Activated CD8-positive, alpha-beta memory T cell treated with anti-CD3 and anti-CD28 coated beads for 36 hours (primary cell): Measurements from ENCODE around the gene GAB4. TPM values are rescaled to one million over a fixed set of nuclear protein-coding genes. Genes with fewer than 3 reads are reported as not detected.
"Not testable (repeated sequence)": the region's sequence is repeated elsewhere in the genome, so short reads cannot be mapped to it uniquely, and the experiment has no call there.

Experiments used
- CTCF ChIA-PET: fragments of 350-600 bp; sonication (Branson Sonifier 250); formaldehyde crosslinking; loops from one replicate; lab custom pipeline; 2021; ENCODE audit warnings: antibody characterized with exemption; lab: Charles Lee
- POLR2A ChIA-PET: fragments of 350-600 bp; sonication (Branson Sonifier 250); formaldehyde crosslinking; loops from one replicate; lab custom pipeline; 2021; ENCODE audit warnings: antibody characterized with exemption; lab: Charles Lee
- total RNA-seq, 2 experiments: library from RNA; stranded (reverse); gene quantifications; one replicate each; pipeline ENCODE4 v1.2.3, GENCODE V29; 2021

Gene GAB4
- total RNA-seq, 2 experiments from 2014 or later: not detected

GRCh38 chr22:16925407-16925966 is 82.5 kb downstream of the GAB4 start:
- POLR2A ChIA-PET: no interaction called here
- CTCF ChIA-PET: no interaction called here

GRCh38 chr22:16922706-16923105 is 85.3 kb downstream of the GAB4 start:
- POLR2A ChIA-PET: no interaction called here
- CTCF ChIA-PET: no interaction called here

DNA sequence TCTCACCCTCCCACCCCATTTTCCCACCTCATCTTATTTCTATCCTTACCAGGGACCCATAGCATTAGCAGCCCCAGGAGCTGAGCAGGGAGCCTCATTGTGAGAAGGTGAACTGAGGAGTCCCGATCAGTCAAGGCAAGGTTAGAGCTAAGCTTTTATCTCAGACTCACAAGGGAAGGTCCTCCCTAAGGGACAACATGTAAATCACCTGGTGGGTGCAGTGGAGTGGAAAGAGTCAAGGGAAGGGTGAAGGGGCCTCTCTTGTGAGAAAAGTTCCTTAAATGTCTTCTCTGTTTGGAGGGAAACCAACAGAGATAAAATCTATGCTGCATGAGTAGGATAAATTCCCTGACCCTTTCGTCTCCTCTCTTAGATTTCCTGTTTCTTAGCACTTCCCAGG is 85.9 kb downstream of the GAB4 start:
- ChIA-PET CTCF (no interaction called here), POLR2A (no interaction called here)

DNA sequence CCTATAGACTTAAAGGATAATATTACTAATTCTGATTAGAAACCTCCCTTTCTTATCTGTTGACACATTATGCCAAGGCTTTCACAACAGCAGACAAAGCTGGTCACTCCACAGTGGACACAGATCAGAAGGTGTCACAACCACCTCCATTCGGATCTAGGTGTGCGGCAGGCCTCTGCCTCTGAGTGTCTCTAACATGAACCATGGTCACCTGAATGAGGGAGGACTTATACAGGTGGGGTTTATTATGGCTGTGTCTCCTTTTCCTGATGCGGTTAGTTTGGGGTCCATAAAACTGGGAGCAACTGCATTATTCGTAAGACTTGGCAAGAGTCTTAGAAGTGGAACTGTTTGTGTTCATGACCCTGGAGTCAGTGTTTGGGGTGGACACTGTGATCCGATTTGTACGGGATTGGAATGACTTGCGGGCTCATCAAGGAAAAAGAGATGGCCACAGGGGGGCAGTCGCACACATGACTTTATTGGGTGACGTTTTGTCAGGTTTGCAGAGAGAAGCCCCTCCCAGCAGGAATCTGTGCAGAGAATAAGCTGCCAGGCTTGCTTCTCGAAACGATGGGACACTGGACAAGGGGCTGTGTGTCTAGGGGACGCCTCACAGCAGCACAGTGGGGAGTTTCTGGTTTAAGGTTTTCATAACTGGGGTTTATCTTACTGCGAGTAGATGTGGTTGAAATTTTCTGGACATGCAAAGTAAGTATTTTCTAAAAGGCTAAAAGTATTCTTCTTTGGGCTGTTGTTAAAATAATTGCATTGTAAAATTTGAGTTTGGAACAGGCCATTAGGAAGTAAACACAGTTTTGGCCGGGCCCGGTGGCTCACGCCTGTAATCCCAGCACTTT is 90.6 kb downstream of the GAB4 start:
- ChIA-PET CTCF (interaction anchor here (1.0 to 1.6 kb wide), 2 partner anchors 10 to 141 kb away, joined by 3 to 7 read pairs; no protein-coding TSS in a partner anchor), POLR2A (no interaction called here)

DNA sequence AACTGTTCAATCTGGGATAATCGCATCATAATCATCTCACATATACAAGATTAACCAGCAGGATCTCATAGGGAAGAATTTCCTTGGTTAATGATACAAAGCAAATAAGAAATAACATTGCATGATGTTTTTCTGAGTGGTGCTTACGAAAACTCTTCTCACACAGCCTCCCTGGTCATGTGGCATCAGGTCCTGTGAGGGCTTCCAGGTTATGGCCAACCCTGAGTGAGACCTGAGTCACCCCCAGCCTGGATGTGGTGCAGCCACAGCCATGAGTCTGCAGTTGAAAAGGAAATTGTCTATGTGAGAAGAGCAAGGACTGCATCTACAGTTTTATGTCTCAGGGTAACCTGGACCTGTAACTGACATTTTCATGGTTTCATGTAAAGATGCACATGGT is 92.3 kb downstream of the GAB4 start:
- POLR2A ChIA-PET: no interaction called here
- CTCF ChIA-PET: no interaction called here

DNA sequence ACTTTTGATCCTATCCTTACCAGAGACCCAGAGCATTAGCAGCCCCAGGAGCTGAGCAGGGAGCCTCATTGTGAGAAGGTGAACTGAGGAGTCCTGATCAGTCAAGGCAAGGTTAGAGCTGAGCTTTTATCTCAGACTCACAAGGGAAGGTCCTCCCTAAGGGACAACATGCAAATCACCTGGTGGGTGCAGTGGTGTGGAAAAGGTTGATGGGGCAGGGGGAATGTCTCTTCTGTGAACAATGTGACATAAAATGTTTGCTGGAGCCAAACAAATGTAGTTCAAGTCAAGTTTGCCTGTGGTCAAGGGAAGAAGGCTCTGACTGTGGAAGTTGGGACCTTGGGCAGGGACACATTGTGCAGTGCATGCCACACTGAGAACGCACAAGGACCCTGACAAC is 93.1 kb downstream of the GAB4 start:
- CTCF ChIA-PET: interaction anchor here (1.8 kb wide), 1 partner anchor 143 kb away, joined by 4 read pairs; no protein-coding TSS in a partner anchor
- POLR2A ChIA-PET: not testable (repeated sequence)

- POLR2A ChIA-PET: no interaction called here
- CTCF ChIA-PET: interaction anchor here (1.8 kb wide), 1 partner anchor 144 kb away, joined by 4 read pairs; no protein-coding TSS in a partner anchor
Observed at GRCh38 chr22:16914006-16914405, 94.0 kb downstream of the GAB4 start.

- ChIA-PET CTCF (no interaction called here), POLR2A (no interaction called here)
Observed at GRCh38 chr22:16912281-16912680, 95.7 kb downstream of the GAB4 start.

Other genes starting within 250 kb of the GAB4 start
- gene XKR3, start 182.8 kb downstream of the GAB4 start, total RNA-seq: not detected
- gene IL17RA, start 76.8 kb upstream of the GAB4 start, total RNA-seq: 10 to 100 TPM; 18.7 to 20.4 TPM
- under 1 TPM; 0.13 to 0.15 TPM for gene TMEM121B, start 113.1 kb upstream of the GAB4 start, total RNA-seq
- gene HDHD5, start 151.1 kb upstream of the GAB4 start, total RNA-seq: 10 to 100 TPM; 56.3 to 57.4 TPM
- 1 to 10 TPM; 2.6 to 3.5 TPM for gene ADA2, start 211.2 kb upstream of the GAB4 start, total RNA-seq